GM10847 (cell line): ENCODE measurements around the gene BEAN1.

Experiments
- POLR2A ChIP-seq: IDR thresholded peaks from 2 replicates; pipeline ENCODE4 v1.6.1; 2011; ENCODE audit not compliant: insufficient read length; ENCODE audit errors: extremely low read depth

The BEAN1 gene

GRCh38 chr16:66405057-66405783 lies 21.9 kb upstream of the BEAN1 start:
- no peak for TF ChIP-seq POLR2A

GRCh38 chr16:66406534-66407221 lies 20.4 kb upstream of the BEAN1 start:
- TF ChIP-seq POLR2A = no peak

GRCh38 chr16:66408163-66409048 lies 18.7 kb upstream of the BEAN1 start:
- no peak for TF ChIP-seq POLR2A

- no peak for TF ChIP-seq POLR2A
Observed at GRCh38 chr16:66409156-66409555, 17.9 kb upstream of the BEAN1 start.

- TF ChIP-seq POLR2A = no peak
Observed at GRCh38 chr16:66412182-66412581, 14.9 kb upstream of the BEAN1 start.

- TF ChIP-seq POLR2A = no peak
Observed at GRCh38 chr16:66414891-66415290, 12.2 kb upstream of the BEAN1 start.

GRCh38 chr16:66416136-66416535 lies 11.0 kb upstream of the BEAN1 start:
- TF ChIP-seq POLR2A = no peak

GRCh38 chr16:66416939-66417700 lies 10.0 kb upstream of the BEAN1 start:
- no peak for TF ChIP-seq POLR2A

- TF ChIP-seq POLR2A = no peak
Observed at GRCh38 chr16:66418165-66418962, 8.7 kb upstream of the BEAN1 start.

- no peak for TF ChIP-seq POLR2A
Observed at GRCh38 chr16:66419527-66419926, 7.6 kb upstream of the BEAN1 start.

- TF ChIP-seq POLR2A = no peak
Observed at GRCh38 chr16:66420396-66420795, 6.7 kb upstream of the BEAN1 start.

- TF ChIP-seq POLR2A = no peak
Observed at GRCh38 chr16:66421891-66422290, 5.2 kb upstream of the BEAN1 start.

- TF ChIP-seq POLR2A = no peak
Observed at GRCh38 chr16:66422366-66422765, 4.7 kb upstream of the BEAN1 start.

GRCh38 chr16:66423177-66423576 lies 3.9 kb upstream of the BEAN1 start:
- no peak for TF ChIP-seq POLR2A
